Measurements from ENCODE around the gene PIP5K1B. TPM values are rescaled to one million over a fixed set of nuclear protein-coding genes. Genes with fewer than 3 reads are reported as not detected.
"Not testable (repeated sequence)": the region's sequence is repeated elsewhere in the genome, so short reads cannot be mapped to it uniquely, and the experiment has no call there.

PIP5K1B gene
- total RNA-seq, 3 donors from 2014 or later: 0.48 to 1.6 (median 0.57) TPM

GRCh38 chr9:68698943-68699509 lies 6.0 kb upstream of the PIP5K1B start:
- Mint-ChIP-seq H3K4me3 (no peak overlapping the region), H3K27me3 (ENCODE audit: low read depth) (peaks cover 57% of the 10 kb centered on the region), H3K36me3 (ENCODE audit: insufficient read depth) (no peaks in the 10 kb centered on the region), H3K4me1 (ENCODE audit: low read depth) (peaks cover 1% of the 10 kb centered on the region), H3K9me3 (peaks cover 3% of the 10 kb centered on the region)
- ATAC-seq (no peak), DNase-seq (no peak)

- H3K36me3 Mint-ChIP-seq (ENCODE audit: insufficient read depth); H3K4me3 Mint-ChIP-seq; H3K4me1 Mint-ChIP-seq (ENCODE audit: low read depth); ATAC-seq; DNase-seq; H3K9me3 Mint-ChIP-seq: not testable (repeated sequence)
- H3K27me3 Mint-ChIP-seq (ENCODE audit: low read depth): peaks cover 58% of the 10 kb centered on the region
These were observed 5.4 kb upstream of the PIP5K1B start for GRCh38 chr9:68699625-68700024.

- Mint-ChIP-seq H3K27me3 (ENCODE audit: low read depth) (peaks cover 66% of the 10 kb centered on the region), H3K4me1 (ENCODE audit: low read depth) (peaks cover 22% of the 10 kb centered on the region), H3K36me3 (ENCODE audit: insufficient read depth) (no peaks in the 10 kb centered on the region), H3K4me3 (no peak overlapping the region), H3K9me3 (no peaks in the 10 kb centered on the region)
- DNase-seq: no peak
- no peak for ATAC-seq
These were observed 2.5 kb upstream of the PIP5K1B start for GRCh38 chr9:68702493-68702892.

GRCh38 chr9:68703672-68704071 lies 1.4 kb upstream of the PIP5K1B start:
- Mint-ChIP-seq H3K4me3 (no peak overlapping the region), H3K4me1 (ENCODE audit: low read depth) (peaks cover 22% of the 10 kb centered on the region), H3K9me3 (no peaks in the 10 kb centered on the region), H3K27me3 (ENCODE audit: low read depth) (peaks cover 65% of the 10 kb centered on the region), H3K36me3 (ENCODE audit: insufficient read depth) (no peaks in the 10 kb centered on the region)
- ATAC-seq (no peak), DNase-seq (no peak)

- no peak for DNase-seq
- Mint-ChIP-seq H3K36me3 (ENCODE audit: insufficient read depth) (no peaks in the 10 kb centered on the region), H3K9me3 (no peaks in the 10 kb centered on the region), H3K27me3 (ENCODE audit: low read depth) (peaks cover 66% of the 10 kb centered on the region), H3K4me1 (ENCODE audit: low read depth) (peaks cover 22% of the 10 kb centered on the region), H3K4me3 (peak overlapping the region; percentile 27)
- no peak for ATAC-seq
These were observed 584 bp upstream of the PIP5K1B start for GRCh38 chr9:68704498-68704813.

GRCh38 chr9:68705531-68706362 lies 707 bp downstream of the PIP5K1B start:
- peak overlapping the region; percentile 82 for H3K4me3 Mint-ChIP-seq
- peaks cover 22% of the 10 kb centered on the region for H3K4me1 Mint-ChIP-seq (ENCODE audit: low read depth)
- DNase-seq (no peak), ATAC-seq (peak; percentile 9 to 20)
- H3K9me3 Mint-ChIP-seq: no peaks in the 10 kb centered on the region
- peaks cover 70% of the 10 kb centered on the region for H3K27me3 Mint-ChIP-seq (ENCODE audit: low read depth)
- no peaks in the 10 kb centered on the region for H3K36me3 Mint-ChIP-seq (ENCODE audit: insufficient read depth)

GRCh38 chr9:68706363-68707201 lies 1.5 kb downstream of the PIP5K1B start:
- Mint-ChIP-seq H3K4me1 (ENCODE audit: low read depth) (peaks cover 22% of the 10 kb centered on the region), H3K27me3 (ENCODE audit: low read depth) (peaks cover 69% of the 10 kb centered on the region), H3K36me3 (ENCODE audit: insufficient read depth) (no peaks in the 10 kb centered on the region), H3K4me3 (peak overlapping the region; percentile 82), H3K9me3 (no peaks in the 10 kb centered on the region)
- ATAC-seq (no peak), DNase-seq (no peak)

- Mint-ChIP-seq H3K9me3 (no peaks in the 10 kb centered on the region), H3K36me3 (ENCODE audit: insufficient read depth) (no peaks in the 10 kb centered on the region), H3K27me3 (ENCODE audit: low read depth) (peaks cover 67% of the 10 kb centered on the region), H3K4me1 (ENCODE audit: low read depth) (peaks cover 22% of the 10 kb centered on the region), H3K4me3 (no peak overlapping the region)
- no peak for ATAC-seq
- DNase-seq: no peak
These were observed 2.9 kb downstream of the PIP5K1B start for GRCh38 chr9:68707801-68708488.

GRCh38 chr9:68708513-68708912 lies 3.5 kb downstream of the PIP5K1B start:
- DNase-seq: no peak
- Mint-ChIP-seq H3K27me3 (ENCODE audit: low read depth) (peaks cover 64% of the 10 kb centered on the region), H3K36me3 (ENCODE audit: insufficient read depth) (no peaks in the 10 kb centered on the region), H3K9me3 (no peaks in the 10 kb centered on the region), H3K4me1 (ENCODE audit: low read depth) (peaks cover 22% of the 10 kb centered on the region), H3K4me3 (no peak overlapping the region)
- ATAC-seq: no peak

- Mint-ChIP-seq H3K4me3 (no peak overlapping the region), H3K9me3 (no peaks in the 10 kb centered on the region), H3K36me3 (ENCODE audit: insufficient read depth) (no peaks in the 10 kb centered on the region), H3K4me1 (ENCODE audit: low read depth) (peaks cover 18% of the 10 kb centered on the region), H3K27me3 (ENCODE audit: low read depth) (peaks cover 59% of the 10 kb centered on the region)
- no peak for DNase-seq
- ATAC-seq: no peak
These were observed 4.5 kb downstream of the PIP5K1B start for GRCh38 chr9:68709291-68710110.

- no peak overlapping the region for H3K4me3 Mint-ChIP-seq
- H3K36me3 Mint-ChIP-seq (ENCODE audit: insufficient read depth): no peaks in the 10 kb centered on the region
- H3K9me3 Mint-ChIP-seq: no peaks in the 10 kb centered on the region
- peaks cover 16% of the 10 kb centered on the region for H3K4me1 Mint-ChIP-seq (ENCODE audit: low read depth)
- peaks cover 58% of the 10 kb centered on the region for H3K27me3 Mint-ChIP-seq (ENCODE audit: low read depth)
- no peak for DNase-seq
- ATAC-seq: no peak
These were observed 5.1 kb downstream of the PIP5K1B start for GRCh38 chr9:68710111-68710471.

GRCh38 chr9:68711281-68711680 lies 6.2 kb downstream of the PIP5K1B start:
- ATAC-seq (no peak), DNase-seq (no peak)
- no peak overlapping the region for H3K4me3 Mint-ChIP-seq
- peaks cover 8% of the 10 kb centered on the region for H3K4me1 Mint-ChIP-seq (ENCODE audit: low read depth)
- no peaks in the 10 kb centered on the region for H3K36me3 Mint-ChIP-seq (ENCODE audit: insufficient read depth)
- H3K9me3 Mint-ChIP-seq: no peaks in the 10 kb centered on the region
- peaks cover 58% of the 10 kb centered on the region for H3K27me3 Mint-ChIP-seq (ENCODE audit: low read depth)

- Mint-ChIP-seq H3K4me1 (ENCODE audit: low read depth) (peaks cover 2% of the 10 kb centered on the region), H3K9me3 (no peaks in the 10 kb centered on the region), H3K36me3 (ENCODE audit: insufficient read depth) (no peaks in the 10 kb centered on the region), H3K27me3 (ENCODE audit: low read depth) (peaks cover 51% of the 10 kb centered on the region), H3K4me3 (no peak overlapping the region)
- no peak for ATAC-seq
- DNase-seq: no peak
These were observed 6.9 kb downstream of the PIP5K1B start for GRCh38 chr9:68711932-68712331.

All from activated T-cell treated with anti-CD3 and anti-CD28 coated beads, Interleukin-2, amount 50 U/mL, for 4 hours (primary cell).